ENCODE results near the gene DPF3. TPM values are rescaled to one million over a fixed set of nuclear protein-coding genes. Genes with fewer than 3 reads are reported as not detected.

Gene DPF3
- total and polyA plus RNA-seq, 2 experiments from 2014 or later = 6.8 to 7.9 TPM

DNA sequence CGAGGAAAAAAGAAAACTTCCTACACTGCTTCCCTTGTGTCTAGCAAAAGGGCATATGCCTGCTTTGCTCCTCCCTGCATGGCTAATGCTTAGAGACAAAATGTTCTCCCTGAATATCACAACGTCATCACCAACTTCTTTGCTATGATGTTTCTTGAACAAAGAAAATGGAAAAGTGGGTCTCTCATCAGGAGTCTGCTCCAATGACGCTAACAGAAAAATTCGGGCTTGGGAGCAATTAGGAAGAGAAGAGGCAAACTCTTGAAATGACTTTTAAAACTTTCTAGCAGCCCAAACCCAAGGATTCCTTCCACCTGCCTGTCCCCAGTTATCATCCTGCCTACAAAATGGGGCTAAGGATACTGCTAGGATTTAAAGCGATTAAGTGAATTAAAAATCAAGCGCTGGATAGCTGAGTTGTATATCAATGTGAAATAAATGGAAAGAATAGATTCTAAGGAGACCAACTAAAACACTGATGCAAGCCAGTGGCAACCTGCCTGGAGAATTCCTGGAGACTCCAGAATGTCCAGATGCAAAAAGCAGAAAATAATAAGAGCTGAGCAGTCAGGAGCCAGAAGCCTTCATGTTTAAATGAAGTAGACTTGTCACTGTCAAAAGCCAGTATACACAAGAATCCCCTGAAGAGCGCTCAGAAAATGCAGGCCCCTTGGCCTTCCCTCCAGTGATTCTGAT, 183.8 kb downstream of the DPF3 start:
- Histone ChIP-seq H2AFZ (no peak overlapping the region), H3K27ac (no peak overlapping the region), H3K9me2 (ENCODE audit: insufficient read depth) (no peaks in the 10 kb centered on the region), H4K20me1 (ENCODE audit: insufficient read depth) (no peaks in the 10 kb centered on the region), H3K27me3 (replicated peaks; ENCODE audit: insufficient read depth) (no peaks in the 10 kb centered on the region), H3K9ac (no peak overlapping the region), H3K9me3 (ENCODE audit: low read depth) (no peaks in the 10 kb centered on the region), H3K4me1 (ENCODE audit: insufficient read depth) (no peaks in the 10 kb centered on the region), H3K36me3 (ENCODE audit: low read depth) (0 out of 2 replicates have a peak, but pooled peaks cover 5% of the 10 kb centered on the region), H3K79me2 (ENCODE audit: insufficient read depth) (no peaks in the 10 kb centered on the region), H3K4me3 (no peak overlapping the region), H3K4me2 (ENCODE audit: unreplicated experiment) (no peak overlapping the region), H3F3A (ENCODE audit: insufficient read depth) (no peaks in the 10 kb centered on the region)
- in situ Hi-C loops (cut with MboI) = no loop called here
- DNase-seq = peak; percentile 38
- TF ChIP-seq EZH2 (IDR thresholded peaks at IDR 0.05; ENCODE audit: insufficient read depth, poor library complexity, severe bottlenecking) = no peak
- WGBS, 2 experiments (ENCODE audit: low coverage in 1 of 2, low lambda C conversion rate in 2 of 2, missing lambda C conversion rate in 2 of 2) = 60 to 64% methylated on average over 7 of the region's 7 CpGs

DNA sequence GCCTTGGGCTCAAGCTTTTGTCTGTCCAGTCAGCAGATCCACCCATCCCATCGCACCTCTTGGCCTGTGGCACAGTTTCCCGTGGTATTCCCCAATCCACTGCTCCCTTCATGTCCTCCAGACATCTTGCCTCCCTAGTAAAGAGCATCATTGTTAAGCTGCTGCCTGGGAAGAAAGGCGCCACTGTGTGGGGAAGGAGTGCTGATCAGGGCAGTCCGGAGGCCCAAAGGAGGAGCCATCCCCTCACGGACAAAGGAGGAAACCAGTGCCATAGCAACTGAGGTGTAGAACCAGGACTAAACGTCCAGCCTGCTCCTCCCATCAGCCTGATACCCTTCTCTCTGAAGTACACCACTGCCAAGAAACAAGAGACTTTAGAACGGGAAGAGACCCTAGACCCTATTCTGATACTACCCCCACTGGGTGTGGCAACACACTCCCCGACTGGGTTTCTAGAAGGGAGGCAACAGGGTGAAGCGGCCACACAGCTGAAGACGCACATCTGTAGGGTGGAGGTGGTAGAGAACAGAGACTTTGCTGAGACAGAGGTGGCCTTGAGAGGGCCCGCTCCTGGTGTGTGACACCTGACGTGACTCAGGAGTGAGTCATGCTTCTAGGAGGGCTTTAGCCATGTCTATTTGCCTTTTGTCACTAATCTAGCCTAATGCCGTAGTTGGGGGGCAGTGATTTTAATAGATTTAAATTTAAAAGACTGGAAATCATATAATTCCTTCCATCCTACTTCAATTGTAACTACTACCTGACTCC, 185.0 kb downstream of the DPF3 start:
- no peaks in the 10 kb centered on the region for H3F3A ChIP-seq (ENCODE audit: insufficient read depth)
- no peaks in the 10 kb centered on the region for H3K9me2 ChIP-seq (ENCODE audit: insufficient read depth)
- no peaks in the 10 kb centered on the region for H3K79me2 ChIP-seq (ENCODE audit: insufficient read depth)
- TF ChIP-seq EZH2 (IDR thresholded peaks at IDR 0.05; ENCODE audit: insufficient read depth, poor library complexity, severe bottlenecking) (no peak), EZH2phosphoT487 (IDR thresholded peaks at IDR 0.05; ENCODE audit: insufficient read depth, low read depth) (no peak)
- DNase-seq = peak; percentile 20
- no peak overlapping the region for H2AFZ ChIP-seq
- H3K4me2 ChIP-seq (ENCODE audit: unreplicated experiment) = no peak overlapping the region
- H4K20me1 ChIP-seq (ENCODE audit: insufficient read depth) = no peaks in the 10 kb centered on the region
- H3K27me3 ChIP-seq (replicated peaks; ENCODE audit: insufficient read depth) = no peaks in the 10 kb centered on the region
- no peak overlapping the region for H3K27ac ChIP-seq
- H3K4me3 ChIP-seq = no peak overlapping the region
- H3K9me3 ChIP-seq (ENCODE audit: low read depth) = no peaks in the 10 kb centered on the region
- WGBS, 2 experiments (ENCODE audit: low coverage in 1 of 2, low lambda C conversion rate in 2 of 2, missing lambda C conversion rate in 2 of 2) = 82 to 84% methylated on average over 13 of the region's 13 CpGs
- H3K9ac ChIP-seq = no peak overlapping the region
- no peaks in the 10 kb centered on the region for H3K4me1 ChIP-seq (ENCODE audit: insufficient read depth)
- in situ Hi-C loops (cut with MboI) = no loop called here
- 0 out of 2 replicates have a peak, but pooled peaks cover 5% of the 10 kb centered on the region for H3K36me3 ChIP-seq (ENCODE audit: low read depth)

DNA sequence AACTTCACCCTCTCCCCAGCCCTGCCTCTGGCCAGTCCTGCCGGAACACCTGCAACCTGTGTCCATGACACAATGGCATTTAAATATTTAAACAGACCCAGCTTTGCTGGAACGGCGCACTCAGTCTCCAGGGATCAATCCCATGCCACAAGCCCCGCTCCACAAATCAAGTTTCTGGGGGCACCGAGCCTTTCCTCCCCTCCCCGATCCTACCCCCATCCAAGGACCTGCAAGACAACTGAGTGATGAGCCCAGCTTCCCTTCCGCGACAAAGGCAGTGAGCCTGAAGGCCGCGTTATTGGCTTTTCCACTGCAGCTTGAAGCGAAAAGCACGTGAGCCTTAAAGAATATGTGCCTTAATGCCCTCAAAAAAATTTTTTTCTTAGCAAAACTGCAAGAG, 185.7 kb downstream of the DPF3 start:
- Histone ChIP-seq H3K9ac (no peak overlapping the region), H3F3A (ENCODE audit: insufficient read depth) (no peaks in the 10 kb centered on the region), H3K9me2 (ENCODE audit: insufficient read depth) (no peaks in the 10 kb centered on the region), H2AFZ (no peak overlapping the region), H3K4me2 (ENCODE audit: unreplicated experiment) (no peak overlapping the region), H3K4me3 (no peak overlapping the region), H3K27ac (no peak overlapping the region), H4K20me1 (ENCODE audit: insufficient read depth) (no peaks in the 10 kb centered on the region), H3K36me3 (ENCODE audit: low read depth) (0 out of 2 replicates have a peak, but pooled peaks cover 5% of the 10 kb centered on the region), H3K9me3 (ENCODE audit: low read depth) (no peaks in the 10 kb centered on the region), H3K27me3 (replicated peaks; ENCODE audit: insufficient read depth) (no peaks in the 10 kb centered on the region), H3K79me2 (ENCODE audit: insufficient read depth) (no peaks in the 10 kb centered on the region), H3K4me1 (ENCODE audit: insufficient read depth) (no peaks in the 10 kb centered on the region)
- TF ChIP-seq EZH2 (IDR thresholded peaks at IDR 0.05; ENCODE audit: insufficient read depth, poor library complexity, severe bottlenecking) = no peak
- no peak for TF ChIP-seq EZH2phosphoT487 (IDR thresholded peaks at IDR 0.05; ENCODE audit: insufficient read depth, low read depth)
- 72 to 80% methylated on average over 12 of the region's 12 CpGs for WGBS, 2 experiments (ENCODE audit: low coverage in 1 of 2, low lambda C conversion rate in 2 of 2, missing lambda C conversion rate in 2 of 2)
- no peak for DNase-seq
- in situ Hi-C loops (cut with MboI) = no loop called here

DNA sequence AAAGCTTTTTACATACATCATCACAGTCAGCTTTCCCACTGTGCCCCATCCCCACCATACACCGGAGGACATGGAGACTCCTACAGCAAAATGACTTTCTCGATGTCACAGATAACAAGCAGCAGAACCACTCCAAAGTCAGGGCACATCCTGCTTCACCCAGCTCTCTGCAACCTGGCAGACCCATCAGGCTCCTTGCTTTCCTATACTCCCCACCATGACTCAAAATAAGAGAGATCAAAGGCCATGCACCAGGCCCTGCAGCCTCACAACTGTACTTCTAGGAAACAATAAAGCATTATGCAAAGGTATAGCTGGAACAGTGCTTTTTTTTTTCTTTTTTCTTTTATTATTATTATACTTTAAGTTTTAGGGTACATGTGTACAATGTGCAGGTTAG, 187.4 kb downstream of the DPF3 start:
- DNase-seq = no peak
- in situ Hi-C loops (cut with MboI) = no loop called here
- no peaks in the 10 kb centered on the region for H3K9me2 ChIP-seq (ENCODE audit: insufficient read depth)
- H3K9ac ChIP-seq = no peak overlapping the region
- peaks cover 4% of the 10 kb centered on the region for H3K4me1 ChIP-seq (ENCODE audit: insufficient read depth)
- no peak overlapping the region for H3K4me3 ChIP-seq
- H2AFZ ChIP-seq = no peak overlapping the region
- no peaks in the 10 kb centered on the region for H4K20me1 ChIP-seq (ENCODE audit: insufficient read depth)
- no peaks in the 10 kb centered on the region for H3K27me3 ChIP-seq (replicated peaks; ENCODE audit: insufficient read depth)
- H3K9me3 ChIP-seq (ENCODE audit: low read depth) = no peaks in the 10 kb centered on the region
- H3K36me3 ChIP-seq (ENCODE audit: low read depth) = 0 out of 2 replicates have a peak, but pooled peaks cover 5% of the 10 kb centered on the region
- no peaks in the 10 kb centered on the region for H3K79me2 ChIP-seq (ENCODE audit: insufficient read depth)
- H3K4me2 ChIP-seq (ENCODE audit: unreplicated experiment) = no peak overlapping the region
- 87 to 91% methylated on average over 2 of the region's 2 CpGs for WGBS, 2 experiments (ENCODE audit: low coverage in 1 of 2, low lambda C conversion rate in 2 of 2, missing lambda C conversion rate in 2 of 2)
- TF ChIP-seq EZH2 (IDR thresholded peaks at IDR 0.05; ENCODE audit: insufficient read depth, poor library complexity, severe bottlenecking) (no peak), EZH2phosphoT487 (IDR thresholded peaks at IDR 0.05; ENCODE audit: insufficient read depth, low read depth) (no peak)
- H3K27ac ChIP-seq = no peak overlapping the region
- H3F3A ChIP-seq (ENCODE audit: insufficient read depth) = peaks cover under 1% of the 10 kb centered on the region

Measured in GM23248 (cell line).